ENCODE data around the gene ECM1. TPM values are rescaled to one million over a fixed set of nuclear protein-coding genes. Genes with fewer than 3 reads are reported as not detected.

The ECM1 gene
- total RNA-seq, 1 experiment from 2014 or later: 10.3 TPM

GRCh38 chr1:150544204-150544603, 36.3 kb downstream of the ECM1 start:
- POLR2A ChIA-PET (ENCODE audit: unreplicated experiment): interaction anchor here (0.6 to 0.7 kb wide), 3 partner anchors 80 to 473 kb away, joined by 3 to 12 read pairs (median 4); no protein-coding TSS in a partner anchor

GRCh38 chr1:150545486-150546032, 37.6 kb downstream of the ECM1 start:
- Histone ChIP-seq H3K9me2 (ENCODE audit: insufficient read depth) (no peaks in the 10 kb centered on the region), H3F3A (ENCODE audit: insufficient read depth, low read depth) (peaks cover 13% of the 10 kb centered on the region; the same call in 1 of the 2 replicates), H3K79me2 (ENCODE audit: low read depth) (no peaks in the 10 kb centered on the region), H3K9me3 (ENCODE audit: insufficient read depth, low read depth) (no peaks in the 10 kb centered on the region), H3K36me3 (ENCODE audit: low read depth) (no peaks in the 10 kb centered on the region), H4K20me1 (ENCODE audit: insufficient read depth) (no peaks in the 10 kb centered on the region), H3K27ac (no peak overlapping the region), H3K27me3 (ENCODE audit: insufficient read depth, low read depth) (no peaks in the 10 kb centered on the region), H2AFZ (no peak overlapping the region), H3K4me1 (replicated peaks; ENCODE audit: insufficient read depth) (peaks cover 12% of the 10 kb centered on the region), H3K4me2 (no peak overlapping the region), H3K4me3 (no peak overlapping the region)
- TF ChIP-seq EZH2 (IDR thresholded peaks at IDR 0.05; ENCODE audit: low read depth) (no peak), CTCF (conservative IDR thresholded peaks at IDR 0.05) (no peak)
- CTCF ChIA-PET: no interaction called here
- no TSS peak for BruUV-seq (replicated peaks)
- no peak for DNase-seq
- intact Hi-C loops (cut with micrococcal nuclease; ENCODE audit: unreplicated experiment): no loop called here
- POLR2A ChIA-PET (ENCODE audit: unreplicated experiment): interaction anchor here (0.6 kb wide), 1 partner anchor 12 kb away, joined by 5 read pairs; no protein-coding TSS in a partner anchor

More at GRCh38 chr1:150544204-150544603, 36.3 kb downstream of the ECM1 start:
- no peak for DNase-seq
- intact Hi-C loops (cut with micrococcal nuclease; ENCODE audit: unreplicated experiment): no loop called here
- no peak for TF ChIP-seq EZH2 (IDR thresholded peaks at IDR 0.05; ENCODE audit: low read depth)
- TF ChIP-seq CTCF (conservative IDR thresholded peaks at IDR 0.05): no peak
- Histone ChIP-seq H3K27me3 (ENCODE audit: insufficient read depth, low read depth) (no peaks in the 10 kb centered on the region), H3K9me3 (ENCODE audit: insufficient read depth, low read depth) (no peaks in the 10 kb centered on the region), H3F3A (ENCODE audit: insufficient read depth, low read depth) (0 out of 2 replicates have a peak, but pooled peaks cover 5% of the 10 kb centered on the region), H3K79me2 (ENCODE audit: low read depth) (no peaks in the 10 kb centered on the region), H3K36me3 (ENCODE audit: low read depth) (no peaks in the 10 kb centered on the region), H3K9me2 (ENCODE audit: insufficient read depth) (no peaks in the 10 kb centered on the region), H3K4me2 (no peak overlapping the region), H2AFZ (no peak overlapping the region), H3K27ac (no peak overlapping the region), H4K20me1 (ENCODE audit: insufficient read depth) (no peaks in the 10 kb centered on the region), H3K4me3 (no peak overlapping the region), H3K4me1 (replicated peaks; ENCODE audit: insufficient read depth) (no peaks in the 10 kb centered on the region)
- no TSS peak for BruUV-seq (replicated peaks)
- CTCF ChIA-PET: no interaction called here

GRCh38 chr1:150546294-150546937, 38.5 kb downstream of the ECM1 start:
- H3F3A ChIP-seq (ENCODE audit: insufficient read depth, low read depth): peaks cover 22% of the 10 kb centered on the region
- BruUV-seq (replicated peaks): no TSS peak
- no peaks in the 10 kb centered on the region for H3K27me3 ChIP-seq (ENCODE audit: insufficient read depth, low read depth)
- H3K4me2 ChIP-seq: no peak overlapping the region
- TF ChIP-seq EZH2 (IDR thresholded peaks at IDR 0.05; ENCODE audit: low read depth): no peak
- no peak for TF ChIP-seq CTCF (conservative IDR thresholded peaks at IDR 0.05)
- H3K4me1 ChIP-seq (replicated peaks; ENCODE audit: insufficient read depth): peaks cover 21% of the 10 kb centered on the region
- no peaks in the 10 kb centered on the region for H3K9me3 ChIP-seq (ENCODE audit: insufficient read depth, low read depth)
- CTCF ChIA-PET: no interaction called here
- POLR2A ChIA-PET (ENCODE audit: unreplicated experiment): interaction anchor here (0.6 kb wide), 1 partner anchor 345 kb away, joined by 6 read pairs; no protein-coding TSS in a partner anchor
- no peak for DNase-seq
- H3K79me2 ChIP-seq (ENCODE audit: low read depth): no peaks in the 10 kb centered on the region
- intact Hi-C loops (cut with micrococcal nuclease; ENCODE audit: unreplicated experiment): no loop called here
- no peak overlapping the region for H3K27ac ChIP-seq
- no peaks in the 10 kb centered on the region for H3K9me2 ChIP-seq (ENCODE audit: insufficient read depth)
- H4K20me1 ChIP-seq (ENCODE audit: insufficient read depth): no peaks in the 10 kb centered on the region
- H3K36me3 ChIP-seq (ENCODE audit: low read depth): no peaks in the 10 kb centered on the region
- H2AFZ ChIP-seq: no peak overlapping the region
- H3K4me3 ChIP-seq: no peak overlapping the region
